IPS-18a (cell line): ENCODE results near the gene ALPP.
"Not testable (repeated sequence)": the region's sequence is repeated elsewhere in the genome, so short reads cannot be mapped to it uniquely, and the experiment has no call there.

Experiments used
- H3K27ac ChIP-seq: one replicate; pipeline ENCODE4 v1.5.1; 2013; ENCODE audit warnings: low read length
- H3K27me3 ChIP-seq: one replicate; pipeline ENCODE4 v1.6.1; 2013; ENCODE audit warnings: mild to moderate bottlenecking, low read length; ENCODE audit not compliant: control insufficient read depth, insufficient read depth
- H3K36me3 ChIP-seq: one replicate; pipeline ENCODE4 v1.6.1; 2013; ENCODE audit warnings: low read depth, low read length; ENCODE audit not compliant: control insufficient read depth
- H3K4me1 ChIP-seq: one replicate; pipeline ENCODE4 v1.6.1; 2013; ENCODE audit warnings: low read depth, low read length; ENCODE audit not compliant: control insufficient read depth
- H3K4me3 ChIP-seq: one replicate; pipeline ENCODE4 v1.5.1; 2013; ENCODE audit warnings: low read length
- H3K9ac ChIP-seq: one replicate; pipeline ENCODE4 v1.6.1; 2013; ENCODE audit warnings: mild to moderate bottlenecking, low read length, moderate library complexity
- H3K9me3 ChIP-seq: one replicate; pipeline ENCODE4 v1.6.1; 2013; ENCODE audit warnings: low read depth, low read length; ENCODE audit not compliant: control insufficient read depth

ALPP gene

DNA sequence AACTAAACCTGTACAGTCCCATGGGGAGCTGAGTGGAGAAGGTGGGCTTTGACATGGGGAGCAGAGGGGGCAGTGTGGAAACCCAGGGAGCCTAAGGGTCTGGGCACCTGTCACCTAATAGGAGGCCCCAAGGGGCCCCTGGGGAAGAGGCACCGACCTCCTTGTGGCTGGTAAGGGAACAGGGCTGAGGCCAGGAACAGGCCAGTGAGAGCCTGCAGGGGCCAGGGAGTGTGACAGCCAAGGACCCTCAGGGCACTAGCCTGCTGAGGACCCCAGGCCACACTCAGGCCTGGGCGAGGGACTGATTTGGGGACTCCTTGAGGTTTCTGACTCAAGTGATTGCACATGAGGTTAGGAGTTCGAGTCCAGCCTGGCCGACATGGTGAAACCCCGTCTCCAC lies 24.5 kb upstream of the ALPP start:
- H3K4me3 ChIP-seq = no peak overlapping the region
- H3K9me3 ChIP-seq = no peaks in the 10 kb centered on the region
- H3K36me3 ChIP-seq = no peaks in the 10 kb centered on the region
- no peaks in the 10 kb centered on the region for H3K27me3 ChIP-seq
- H3K27ac ChIP-seq = no peak overlapping the region
- H3K4me1 ChIP-seq = no peaks in the 10 kb centered on the region
- no peak overlapping the region for H3K9ac ChIP-seq

DNA sequence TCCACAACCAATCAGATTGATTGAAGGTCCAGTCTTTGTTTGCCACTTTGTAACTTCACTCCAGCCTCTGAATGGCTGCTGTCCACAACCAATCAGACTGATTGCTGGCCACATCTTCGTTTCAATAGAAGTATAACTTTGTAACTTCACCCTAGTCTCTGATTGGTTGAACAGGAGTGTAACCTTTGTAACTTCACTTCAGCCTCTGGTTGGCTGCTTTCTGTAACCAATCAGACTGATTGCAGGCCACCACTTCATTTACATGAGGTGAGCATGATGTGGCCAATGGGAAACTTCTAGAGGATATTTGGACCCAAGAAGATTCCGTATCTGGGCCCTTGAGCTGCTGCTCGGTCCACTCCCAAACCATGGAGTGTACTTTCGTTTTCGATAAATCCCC lies 16.9 kb upstream of the ALPP start:
- peaks cover 7% of the 10 kb centered on the region for H3K4me1 ChIP-seq
- no peak overlapping the region for H3K27ac ChIP-seq
- H3K9me3 ChIP-seq = no peaks in the 10 kb centered on the region
- no peaks in the 10 kb centered on the region for H3K27me3 ChIP-seq
- H3K9ac ChIP-seq = no peak overlapping the region
- no peaks in the 10 kb centered on the region for H3K36me3 ChIP-seq
- H3K4me3 ChIP-seq = no peak overlapping the region

DNA sequence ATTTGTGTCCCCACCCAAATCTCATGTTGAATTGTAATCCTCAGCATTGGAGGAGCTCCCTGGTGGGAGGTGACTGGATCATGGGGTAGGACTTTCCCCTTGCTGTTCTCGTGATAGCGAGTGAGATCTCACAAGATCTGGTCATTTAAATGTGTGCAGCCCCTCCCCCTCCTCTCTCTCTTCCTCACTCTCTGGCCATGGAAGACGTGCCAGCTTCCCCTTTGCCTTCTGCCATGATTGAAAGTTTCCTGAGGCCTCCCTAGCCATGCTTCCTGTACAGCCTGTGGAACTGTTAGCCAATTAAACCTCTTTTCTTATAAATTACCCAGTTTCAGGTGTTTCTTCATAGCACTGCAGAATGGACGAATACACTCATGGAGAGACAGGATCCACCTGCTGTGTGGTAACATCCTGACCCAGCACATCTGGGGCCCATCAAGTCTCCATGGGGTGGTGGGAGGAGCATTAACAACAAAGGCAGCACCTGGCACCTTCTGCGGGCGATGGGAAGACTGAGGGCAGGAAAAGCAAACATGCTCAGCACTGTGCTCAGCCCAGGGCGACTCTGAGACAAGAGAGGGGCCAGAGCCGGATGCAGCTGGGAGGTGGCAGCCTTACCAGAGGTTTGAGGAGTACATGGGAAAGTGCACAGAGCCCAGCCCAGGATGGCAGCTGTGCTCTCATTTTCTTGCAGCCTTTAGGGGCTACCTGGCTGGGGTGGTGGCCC lies 16.2 kb upstream of the ALPP start:
- Histone ChIP-seq H3K4me3 (no peak overlapping the region), H3K4me1 (peaks cover 7% of the 10 kb centered on the region), H3K36me3 (no peaks in the 10 kb centered on the region), H3K9ac (no peak overlapping the region), H3K27ac (no peak overlapping the region), H3K9me3 (no peaks in the 10 kb centered on the region), H3K27me3 (no peaks in the 10 kb centered on the region)

DNA sequence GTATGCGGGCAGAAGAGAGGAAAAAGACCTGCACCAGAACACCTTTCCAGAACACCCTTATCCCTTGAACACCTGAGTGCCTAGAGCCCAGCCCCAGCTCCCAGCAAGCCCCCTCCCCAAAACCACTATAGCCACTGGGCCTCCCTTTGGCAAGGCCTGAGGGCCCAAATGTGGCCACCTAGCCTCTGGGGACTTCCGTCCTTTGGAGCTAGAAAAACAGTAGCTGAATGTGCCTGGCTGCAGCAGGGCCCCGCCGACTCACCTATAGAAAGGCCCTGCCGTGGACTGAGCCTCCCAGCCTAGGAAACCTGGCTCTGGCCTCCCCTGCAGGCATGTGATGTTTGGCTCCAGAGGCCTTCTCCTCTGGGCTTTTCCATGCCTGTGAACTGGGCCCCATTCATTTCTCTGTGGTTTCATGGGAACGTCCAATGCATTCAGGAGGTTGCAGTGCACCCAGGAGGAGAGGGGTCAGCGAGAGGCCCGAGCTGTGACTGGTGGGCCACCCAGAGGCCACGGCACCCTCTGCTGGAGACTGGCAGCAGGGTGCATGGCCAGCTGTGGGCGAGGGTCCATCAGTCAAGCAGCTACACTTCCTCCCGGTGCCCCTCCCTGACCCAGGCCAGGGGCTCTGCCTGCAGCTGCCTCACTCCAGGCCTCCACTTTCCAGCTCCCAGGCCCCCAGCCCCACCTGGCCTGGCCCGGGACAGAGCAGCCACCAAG lies 15.3 kb upstream of the ALPP start:
- H3K27ac ChIP-seq, H3K9me3 ChIP-seq, H3K9ac ChIP-seq: not testable (repeated sequence)

DNA sequence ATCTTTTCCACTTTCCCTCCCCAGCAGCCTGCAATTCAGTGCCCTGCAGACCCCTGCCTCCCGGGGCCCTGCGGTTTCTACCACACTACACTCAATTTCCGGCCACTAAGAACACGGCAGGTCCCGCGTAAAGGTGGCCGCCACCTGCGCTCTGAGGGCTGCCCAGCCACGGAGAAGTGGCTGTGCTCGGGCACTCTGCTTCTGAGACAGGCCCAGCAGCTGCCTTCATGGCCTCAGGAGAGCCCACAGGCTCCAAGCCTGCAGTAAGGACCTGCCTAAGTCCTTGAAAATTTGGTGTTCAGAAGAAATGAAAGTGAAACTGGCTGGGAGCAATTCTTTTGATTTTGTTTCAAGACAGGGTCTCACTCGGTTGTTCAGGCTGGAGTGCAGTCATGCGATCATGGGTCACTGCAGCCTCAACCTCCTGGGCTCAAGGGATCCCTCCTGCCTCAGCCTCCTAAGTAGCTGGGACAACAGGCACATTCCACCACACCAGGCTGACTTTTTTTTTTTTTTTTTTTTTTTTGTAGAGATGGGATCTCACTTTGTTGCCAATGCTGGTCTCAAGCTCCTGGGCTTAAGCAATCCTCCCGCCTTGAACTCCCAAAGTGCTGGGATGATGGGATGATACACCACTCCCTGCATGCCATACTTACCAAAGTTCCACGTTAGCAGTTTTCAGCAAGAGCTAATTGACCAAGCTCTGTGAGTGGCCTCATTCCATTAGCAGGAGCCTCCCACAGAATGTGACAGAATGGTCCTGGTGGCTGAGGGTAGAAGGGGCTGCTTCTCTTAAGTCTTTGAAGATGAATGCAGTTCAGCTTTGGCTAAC lies 14.6 kb upstream of the ALPP start:
- Histone ChIP-seq H3K4me3 (no peak overlapping the region), H3K27ac (no peak overlapping the region), H3K4me1 (peaks cover 7% of the 10 kb centered on the region), H3K9me3 (no peaks in the 10 kb centered on the region), H3K36me3 (no peaks in the 10 kb centered on the region), H3K27me3 (no peaks in the 10 kb centered on the region), H3K9ac (no peak overlapping the region)

More for the DNA sequence above, 15.3 kb upstream of the ALPP start:
- H3K4me1 ChIP-seq, H3K36me3 ChIP-seq, H3K27me3 ChIP-seq, H3K4me3 ChIP-seq: not testable (repeated sequence)

DNA sequence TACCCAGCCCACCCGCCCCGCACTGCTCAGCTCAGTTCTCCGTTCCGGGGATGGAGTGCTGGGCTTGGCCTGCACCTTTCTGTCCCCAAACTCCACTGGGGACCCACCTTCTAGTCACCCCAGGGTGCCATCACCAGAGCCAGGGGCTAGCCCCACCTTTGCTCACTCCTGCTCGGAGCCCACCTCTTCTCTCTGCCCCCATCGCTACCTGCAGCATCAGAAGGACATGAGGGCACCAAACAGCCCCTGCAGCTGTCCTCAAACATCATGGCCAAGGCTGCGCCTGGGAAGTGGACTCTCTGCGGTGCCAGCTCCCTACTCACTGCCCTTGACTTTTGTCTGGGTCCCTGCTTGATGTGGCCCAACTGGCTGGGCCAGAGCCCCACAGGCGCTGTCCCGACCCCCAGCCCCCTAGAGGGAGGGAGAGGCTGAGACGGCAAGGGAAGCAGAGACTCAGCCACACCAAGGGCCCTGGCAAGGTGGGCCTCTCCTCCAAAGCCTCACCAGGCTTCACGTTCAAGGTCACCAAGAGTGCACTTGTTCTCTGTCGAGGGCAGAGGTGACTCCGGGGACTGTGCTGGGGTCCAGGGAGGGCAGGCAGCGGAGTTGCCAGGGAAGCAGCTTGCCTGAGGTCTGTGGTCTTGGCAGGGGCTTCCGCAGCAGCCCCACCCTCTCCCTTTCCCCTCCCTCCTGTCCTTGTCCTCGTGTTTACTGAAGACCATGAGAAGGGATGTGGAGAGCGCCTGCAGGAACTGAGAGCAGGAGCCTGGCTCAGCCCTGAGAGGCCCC lies 13.6 kb upstream of the ALPP start:
- not testable (repeated sequence) for H3K36me3 ChIP-seq, H3K9me3 ChIP-seq, H3K9ac ChIP-seq, H3K27ac ChIP-seq, H3K4me3 ChIP-seq, H3K27me3 ChIP-seq
- peaks cover 12% of the 10 kb centered on the region for H3K4me1 ChIP-seq

DNA sequence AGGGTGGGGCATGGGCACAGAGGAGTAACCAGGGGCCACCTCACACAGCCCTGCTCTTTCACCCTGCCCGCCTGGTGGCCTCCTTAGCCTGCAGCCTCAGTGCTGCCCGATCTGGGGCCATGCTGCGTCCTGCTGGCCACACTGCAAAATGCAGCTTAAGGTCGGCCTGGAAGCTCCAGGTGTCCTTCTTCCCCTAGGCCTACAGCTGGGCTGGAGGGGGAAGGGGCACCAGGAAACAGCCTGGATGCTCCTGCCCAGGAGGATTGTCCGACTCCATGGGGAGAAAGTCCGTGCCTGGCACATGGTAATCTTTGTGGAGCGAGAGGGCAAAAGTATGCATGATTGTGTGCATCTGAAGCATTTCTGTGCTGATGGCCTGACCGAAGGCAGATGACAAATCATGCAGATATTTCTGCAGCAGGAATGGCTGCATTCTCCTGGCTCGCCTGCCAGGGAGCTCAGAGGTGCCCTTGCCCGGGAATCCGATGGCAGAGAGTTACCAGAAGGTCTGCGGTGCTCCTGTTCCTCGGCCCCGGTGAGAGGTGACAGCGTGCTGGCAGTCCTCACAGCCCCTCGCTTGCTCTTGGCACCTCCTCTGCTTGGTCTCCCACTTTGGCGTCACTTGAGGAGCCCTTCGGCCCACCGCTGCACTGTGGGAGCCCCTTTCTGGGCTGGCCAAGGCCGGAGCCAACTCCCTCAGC lies 12.8 kb upstream of the ALPP start:
- no peaks in the 10 kb centered on the region for H3K36me3 ChIP-seq
- no peak overlapping the region for H3K27ac ChIP-seq
- H3K27me3 ChIP-seq = no peaks in the 10 kb centered on the region
- peaks cover 12% of the 10 kb centered on the region for H3K4me1 ChIP-seq
- no peak overlapping the region for H3K4me3 ChIP-seq
- no peak overlapping the region for H3K9ac ChIP-seq
- H3K9me3 ChIP-seq = no peaks in the 10 kb centered on the region

DNA sequence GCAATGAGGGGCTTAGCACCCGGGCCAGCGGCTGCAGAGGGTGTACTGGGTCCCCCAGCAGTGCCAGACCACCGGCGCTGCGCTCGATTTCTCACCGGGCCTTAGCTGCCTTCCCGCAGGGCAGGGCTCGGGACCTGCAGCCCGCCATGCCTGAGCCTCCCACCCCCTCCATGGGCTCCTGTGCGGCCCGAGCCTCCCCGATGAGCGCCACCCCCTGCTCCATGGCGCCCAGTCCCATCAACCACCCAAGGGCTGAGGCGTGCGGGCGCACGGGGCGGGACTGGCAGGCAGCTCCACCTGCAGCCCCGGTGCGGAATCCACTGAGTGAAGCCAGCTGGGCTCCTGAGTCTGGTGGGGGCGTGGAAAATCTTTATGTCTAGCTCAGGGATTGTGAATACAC lies 12.1 kb upstream of the ALPP start:
- not testable (repeated sequence) for H3K9ac ChIP-seq, H3K4me3 ChIP-seq, H3K27me3 ChIP-seq, H3K9me3 ChIP-seq, H3K27ac ChIP-seq, H3K36me3 ChIP-seq
- peaks cover 12% of the 10 kb centered on the region for H3K4me1 ChIP-seq

DNA sequence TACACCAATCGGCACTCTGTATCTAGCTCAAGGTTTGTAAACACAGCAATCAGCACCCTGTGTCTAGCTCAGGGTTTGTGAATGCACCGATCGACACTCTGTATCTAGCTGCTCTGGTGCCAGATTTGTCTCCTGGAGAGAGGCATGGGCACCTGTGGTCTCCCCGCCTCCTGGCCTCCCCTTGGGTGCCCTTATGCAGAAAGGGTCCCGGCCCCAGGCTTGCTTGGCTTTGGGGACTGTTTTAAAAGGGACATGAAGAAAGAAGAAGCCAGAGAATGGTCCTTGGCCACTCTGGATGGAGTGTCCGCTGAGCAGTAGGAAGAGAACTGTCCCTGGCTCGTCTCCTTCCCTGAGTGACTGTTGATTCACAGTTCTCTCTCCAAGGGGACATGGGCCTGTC lies 11.5 kb upstream of the ALPP start:
- peaks cover 12% of the 10 kb centered on the region for H3K4me1 ChIP-seq
- no peaks in the 10 kb centered on the region for H3K9me3 ChIP-seq
- H3K9ac ChIP-seq = no peak overlapping the region
- H3K36me3 ChIP-seq = no peaks in the 10 kb centered on the region
- no peak overlapping the region for H3K4me3 ChIP-seq
- no peak overlapping the region for H3K27ac ChIP-seq
- no peaks in the 10 kb centered on the region for H3K27me3 ChIP-seq

DNA sequence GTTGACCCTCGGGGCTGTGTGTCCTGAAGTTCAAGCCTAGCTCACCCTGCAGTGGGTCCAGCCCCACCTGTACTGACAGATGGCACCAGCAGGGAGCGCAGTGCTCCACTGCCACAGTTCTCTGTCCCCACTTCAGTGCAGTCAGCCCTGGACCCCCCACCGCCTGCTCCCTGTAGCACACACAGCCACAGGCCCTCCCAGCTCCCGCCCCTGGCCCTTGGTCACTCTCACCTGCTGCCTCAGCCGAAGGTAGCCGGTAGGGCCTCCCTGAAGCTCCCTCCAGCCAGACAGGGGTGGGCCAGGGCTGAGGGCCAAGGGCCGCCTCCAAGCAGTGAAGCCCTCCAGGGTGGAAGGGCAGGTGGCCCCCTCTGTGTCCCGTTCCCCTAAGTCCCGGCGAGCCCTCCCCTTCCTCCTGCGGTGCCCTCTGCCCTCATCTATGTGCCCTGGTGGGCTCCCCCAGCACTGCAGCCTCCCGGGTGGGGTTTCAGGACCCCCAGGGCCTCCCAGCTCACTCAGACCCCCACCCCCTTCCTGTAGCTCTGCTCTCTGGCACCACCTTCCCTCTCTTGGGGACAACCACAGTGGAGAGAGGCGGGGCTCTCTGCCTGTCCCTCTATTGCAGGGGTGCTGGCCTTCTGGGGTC lies 10.8 kb upstream of the ALPP start:
- Histone ChIP-seq H3K9ac (no peak overlapping the region), H3K36me3 (no peaks in the 10 kb centered on the region)

More for the DNA sequence above, 10.8 kb upstream of the ALPP start:
- Histone ChIP-seq H3K9me3 (no peaks in the 10 kb centered on the region), H3K4me1 (peaks cover 12% of the 10 kb centered on the region), H3K27me3 (no peaks in the 10 kb centered on the region), H3K27ac (no peak overlapping the region), H3K4me3 (no peak overlapping the region)
